A172 (cell line): ENCODE results near the gene DNMT3B. TPM values are rescaled to one million over a fixed set of nuclear protein-coding genes. Genes with fewer than 3 reads are reported as not detected.

Source experiments
- total RNA-seq: library from RNA; depleted of rRNA; stranded (reverse); fragments of >200 nt; shearing (Covaris generic); gene quantifications from 2 replicates; pipeline ENCODE4 v1.2.3, GENCODE V29; 2014; rRNA removed

DNMT3B gene
- total RNA-seq, 1 experiment from 2014 or later: 6.2 TPM

Other genes starting within 250 kb of the DNMT3B start
- gene NOL4L, start 177.1 kb upstream of the DNMT3B start, total RNA-seq: 17.8 and 34.3 TPM in 2 replicates
- not detected in 2 replicates for gene C20orf203, start 88.4 kb upstream of the DNMT3B start, total RNA-seq
- gene COMMD7, start 18.9 kb upstream of the DNMT3B start, total RNA-seq: 76.8 and 85.5 TPM in 2 replicates
- 227 and 239 TPM in 2 replicates for gene MAPRE1, start 57.6 kb downstream of the DNMT3B start, total RNA-seq
- not detected in 2 replicates for gene EFCAB8, start 96.5 kb downstream of the DNMT3B start, total RNA-seq
- gene SUN5, start 242.0 kb downstream of the DNMT3B start, total RNA-seq: not detected in 2 replicates
- gene BPIFB2, start 245.3 kb downstream of the DNMT3B start, total RNA-seq: not detected in 2 replicates